Measurements from ENCODE around the gene OSBP2.
"Not testable (repeated sequence)": the region's sequence is repeated elsewhere in the genome, so short reads cannot be mapped to it uniquely, and the experiment has no call there.

The OSBP2 gene

DNA sequence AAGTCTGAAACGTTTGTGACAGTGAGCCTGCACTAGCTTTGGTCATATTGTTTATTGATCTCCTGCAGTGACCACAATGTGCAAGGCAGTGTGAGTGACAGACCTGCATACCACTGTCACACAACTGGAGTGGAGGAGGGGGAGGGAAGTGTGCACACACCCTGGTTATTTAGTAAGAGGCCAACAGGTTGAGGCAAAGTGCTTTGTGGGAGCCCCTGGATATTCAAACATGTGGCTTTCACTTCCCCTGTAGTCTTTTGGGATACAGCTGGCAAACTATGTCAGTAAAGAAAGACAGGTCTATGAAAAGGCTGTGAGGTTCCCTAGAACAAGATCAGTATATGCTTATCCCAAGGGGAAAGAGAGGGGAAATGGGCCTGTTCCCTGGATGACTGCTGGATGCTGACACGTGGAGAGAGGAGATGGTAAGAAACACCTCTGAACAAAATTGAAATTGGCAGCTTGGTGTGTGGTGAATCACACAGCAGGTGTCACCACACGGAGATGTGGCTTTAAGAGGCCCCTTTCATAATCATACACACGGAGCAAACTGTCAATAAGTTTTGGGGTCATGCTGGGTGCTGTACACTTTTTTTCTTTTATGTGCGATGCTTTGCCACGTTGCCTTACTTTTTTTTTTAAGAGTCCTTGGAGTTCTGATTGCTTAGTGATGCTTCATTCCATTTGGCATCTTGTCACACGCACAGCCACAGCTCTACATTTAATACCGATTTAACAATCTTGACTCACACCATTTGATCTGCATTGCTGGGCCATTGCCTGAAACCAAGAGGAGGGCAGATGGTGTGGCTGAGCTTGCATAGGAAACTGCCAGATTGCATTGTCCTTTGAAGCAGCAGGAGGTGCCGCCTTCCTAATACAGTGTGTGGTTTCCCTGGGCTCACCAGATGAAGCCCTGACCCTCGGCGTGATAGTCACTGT, 11.3 kb downstream of the OSBP2 start:
- no peak overlapping the region for H3K4me3 ChIP-seq (ENCODE audit: low read depth, low read length)
- no peaks in the 10 kb centered on the region for H3K27me3 ChIP-seq
- H3K9me3 ChIP-seq: no peaks in the 10 kb centered on the region
- no peak for DNase-seq
- no peaks in the 10 kb centered on the region for H3K4me1 ChIP-seq
- TF ChIP-seq, protein P1, sequence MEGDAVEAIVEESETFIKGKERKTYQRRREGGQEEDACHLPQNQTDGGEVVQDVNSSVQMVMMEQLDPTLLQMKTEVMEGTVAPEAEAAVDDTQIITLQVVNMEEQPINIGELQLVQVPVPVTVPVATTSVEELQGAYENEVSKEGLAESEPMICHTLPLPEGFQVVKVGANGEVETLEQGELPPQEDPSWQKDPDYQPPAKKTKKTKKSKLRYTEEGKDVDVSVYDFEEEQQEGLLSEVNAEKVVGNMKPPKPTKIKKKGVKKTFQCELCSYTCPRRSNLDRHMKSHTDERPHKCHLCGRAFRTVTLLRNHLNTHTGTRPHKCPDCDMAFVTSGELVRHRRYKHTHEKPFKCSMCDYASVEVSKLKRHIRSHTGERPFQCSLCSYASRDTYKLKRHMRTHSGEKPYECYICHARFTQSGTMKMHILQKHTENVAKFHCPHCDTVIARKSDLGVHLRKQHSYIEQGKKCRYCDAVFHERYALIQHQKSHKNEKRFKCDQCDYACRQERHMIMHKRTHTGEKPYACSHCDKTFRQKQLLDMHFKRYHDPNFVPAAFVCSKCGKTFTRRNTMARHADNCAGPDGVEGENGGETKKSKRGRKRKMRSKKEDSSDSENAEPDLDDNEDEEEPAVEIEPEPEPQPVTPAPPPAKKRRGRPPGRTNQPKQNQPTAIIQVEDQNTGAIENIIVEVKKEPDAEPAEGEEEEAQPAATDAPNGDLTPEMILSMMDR (IDR thresholded peaks at IDR 0.05; ENCODE audit: low read depth, low read length): no peak
- H3K36me3 ChIP-seq: no peaks in the 10 kb centered on the region

DNA sequence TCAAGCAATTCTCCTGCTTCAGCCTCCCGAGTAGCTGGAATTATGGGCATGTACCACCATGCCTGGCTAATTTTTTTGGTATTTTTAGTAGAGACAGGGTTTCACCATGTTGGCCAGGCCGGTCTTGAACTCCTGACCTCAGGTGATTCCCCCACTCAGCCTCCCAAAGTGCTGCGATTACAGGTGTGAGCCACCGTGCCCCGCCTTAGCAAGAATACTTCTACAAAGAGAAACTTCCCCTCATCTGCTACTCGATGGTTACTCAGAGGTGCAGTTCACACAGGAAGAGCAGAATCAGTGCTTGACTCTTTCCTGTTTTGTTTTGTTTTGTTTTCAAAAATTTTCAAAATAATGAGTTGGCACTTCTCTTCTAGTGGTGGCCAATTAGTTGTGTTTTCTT, 15.3 kb downstream of the OSBP2 start:
- not testable (repeated sequence) for H3K36me3 ChIP-seq; H3K4me3 ChIP-seq (ENCODE audit: low read depth, low read length); H3K4me1 ChIP-seq; H3K27me3 ChIP-seq; H3K9me3 ChIP-seq; DNase-seq

DNA sequence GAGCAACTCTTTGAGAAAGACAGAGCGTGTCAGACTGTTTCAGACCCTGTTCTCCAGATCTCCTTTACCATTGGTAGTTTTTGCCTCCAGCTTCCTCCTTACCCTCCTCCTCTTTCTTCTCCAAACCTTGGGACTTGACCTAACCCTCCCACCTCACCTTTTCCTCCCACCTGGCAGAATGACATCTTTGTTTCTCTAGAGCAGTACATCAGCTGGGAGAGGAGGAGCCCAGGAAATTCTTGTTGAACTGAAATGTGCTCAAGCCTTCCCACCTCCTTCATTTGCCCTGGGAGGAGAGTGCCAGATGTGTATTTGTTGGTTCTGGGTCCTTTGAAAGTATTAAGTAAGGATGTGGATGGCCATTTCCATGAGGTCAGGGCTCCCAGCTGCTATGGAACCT, 17.4 kb downstream of the OSBP2 start:
- TF ChIP-seq, protein P1 (IDR thresholded peaks at IDR 0.05; ENCODE audit: low read depth, low read length): no peak

DNA sequence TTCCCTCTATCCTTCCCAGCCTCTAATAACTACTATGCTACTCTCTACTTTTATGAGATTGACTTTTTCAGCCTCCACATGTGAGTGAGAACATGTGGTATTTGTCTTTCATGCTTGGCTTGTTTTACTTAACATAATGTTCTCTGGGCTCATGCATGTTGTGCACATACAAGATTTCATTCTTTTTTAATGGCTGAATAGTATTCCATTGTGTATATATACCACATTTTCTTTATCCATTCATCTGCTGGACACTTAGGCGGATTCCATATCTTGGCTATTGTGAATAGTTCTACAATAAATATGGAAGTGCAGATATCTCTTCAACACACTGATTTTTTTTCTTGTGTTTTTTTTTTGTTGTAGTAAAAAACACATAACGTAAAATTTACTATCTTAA, 19.4 kb downstream of the OSBP2 start:
- DNase-seq: no peak
- no peaks in the 10 kb centered on the region for H3K36me3 ChIP-seq
- H3K27me3 ChIP-seq: no peaks in the 10 kb centered on the region
- H3K4me3 ChIP-seq (ENCODE audit: low read depth, low read length): no peak overlapping the region
- H3K4me1 ChIP-seq: no peaks in the 10 kb centered on the region
- no peaks in the 10 kb centered on the region; the same call in 1 of the 2 replicates for H3K9me3 ChIP-seq
- TF ChIP-seq, protein P1 (IDR thresholded peaks at IDR 0.05; ENCODE audit: low read depth, low read length): no peak

More for the DNA sequence above, 17.4 kb downstream of the OSBP2 start:
- no peaks in the 10 kb centered on the region for H3K27me3 ChIP-seq
- no peaks in the 10 kb centered on the region for H3K36me3 ChIP-seq
- no peaks in the 10 kb centered on the region for H3K4me1 ChIP-seq
- DNase-seq: no peak
- no peak overlapping the region for H3K4me3 ChIP-seq (ENCODE audit: low read depth, low read length)
- H3K9me3 ChIP-seq: no peaks in the 10 kb centered on the region; the same call in 1 of the 2 replicates

DNA sequence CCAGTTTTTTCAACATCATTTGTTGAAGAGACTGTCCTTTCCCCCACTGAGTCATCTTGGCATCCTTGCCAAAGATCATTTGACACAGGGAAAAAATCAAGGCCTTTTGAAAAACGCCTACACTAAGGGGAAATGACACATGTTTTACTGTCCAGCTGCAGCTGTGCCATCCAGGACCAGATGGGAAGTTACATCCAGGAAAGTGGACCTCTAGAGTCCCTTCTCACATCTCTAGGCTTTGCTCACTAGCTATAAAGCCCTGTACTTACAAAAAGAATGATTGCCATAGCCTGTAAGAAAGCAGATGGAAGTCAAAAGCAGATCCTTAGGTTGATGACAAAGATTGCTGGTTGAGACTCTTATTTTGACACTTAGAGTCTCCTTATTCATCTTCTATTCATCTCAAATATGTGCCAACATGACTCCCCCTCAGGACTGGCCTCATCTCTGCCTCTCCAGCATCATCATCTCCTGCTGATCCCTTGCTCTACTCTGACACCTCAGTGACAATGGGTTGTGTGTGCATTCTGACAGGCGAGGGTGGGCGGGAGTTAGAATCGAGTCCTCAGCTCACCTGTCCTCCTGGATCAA, 22.8 kb downstream of the OSBP2 start:
- Histone ChIP-seq H3K36me3 (no peaks in the 10 kb centered on the region), H3K9me3 (no peaks in the 10 kb centered on the region; the same call in 1 of the 2 replicates), H3K27me3 (no peaks in the 10 kb centered on the region), H3K4me1 (no peaks in the 10 kb centered on the region), H3K4me3 (ENCODE audit: low read depth, low read length) (no peak overlapping the region)
- TF ChIP-seq, protein P1 (IDR thresholded peaks at IDR 0.05; ENCODE audit: low read depth, low read length): no peak
- DNase-seq: no peak

DNA sequence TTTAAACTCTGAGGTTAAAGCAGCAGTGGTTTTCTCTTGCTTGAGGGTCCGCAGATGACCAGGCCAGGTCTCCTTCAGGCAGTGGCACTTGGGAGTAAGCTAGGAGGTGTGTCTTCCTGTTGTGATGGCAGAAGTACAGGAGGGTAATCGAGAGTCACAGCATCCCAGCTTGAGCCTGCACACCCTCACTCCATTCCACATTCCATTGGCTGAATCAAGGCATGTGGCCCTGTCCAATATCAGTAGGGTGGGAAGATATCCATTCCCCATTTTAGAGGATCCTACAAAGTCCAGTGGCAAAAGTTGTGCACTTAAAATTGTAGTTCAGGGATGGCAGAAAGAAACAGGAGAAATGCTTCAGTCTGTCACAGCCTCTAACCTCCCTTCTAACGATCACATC, 23.3 kb downstream of the OSBP2 start:
- Histone ChIP-seq H3K4me3 (ENCODE audit: low read depth, low read length) (no peak overlapping the region), H3K4me1 (no peaks in the 10 kb centered on the region), H3K9me3 (no peaks in the 10 kb centered on the region; the same call in 1 of the 2 replicates), H3K27me3 (no peaks in the 10 kb centered on the region), H3K36me3 (no peaks in the 10 kb centered on the region)
- TF ChIP-seq, protein P1 (IDR thresholded peaks at IDR 0.05; ENCODE audit: low read depth, low read length): no peak
- no peak for DNase-seq
